Muscle of back (tissue), 11 donors: ENCODE measurements around the gene TCEA3. TPM values are rescaled to one million over a fixed set of nuclear protein-coding genes. Genes with fewer than 3 reads are reported as not detected.

Experiments used
- DNase-seq, 3 donors: peaks; one replicate each; pipeline versions ENCODE4 v3.0.0 to v3.0.0-alpha.2; 2013
- polyA plus RNA-seq, 10 donors: library from polyadenylated mRNA; unstranded; fragments of 120-200 nt; gene quantifications; one replicate each; pipeline ENCODE4 v1.2.1, GENCODE V29; 2013; ENCODE audit not compliant: insufficient read length in 10 of 10

The TCEA3 gene
- polyA plus RNA-seq, 10 donors, result 164 to 377 (median 286) TPM

DNA sequence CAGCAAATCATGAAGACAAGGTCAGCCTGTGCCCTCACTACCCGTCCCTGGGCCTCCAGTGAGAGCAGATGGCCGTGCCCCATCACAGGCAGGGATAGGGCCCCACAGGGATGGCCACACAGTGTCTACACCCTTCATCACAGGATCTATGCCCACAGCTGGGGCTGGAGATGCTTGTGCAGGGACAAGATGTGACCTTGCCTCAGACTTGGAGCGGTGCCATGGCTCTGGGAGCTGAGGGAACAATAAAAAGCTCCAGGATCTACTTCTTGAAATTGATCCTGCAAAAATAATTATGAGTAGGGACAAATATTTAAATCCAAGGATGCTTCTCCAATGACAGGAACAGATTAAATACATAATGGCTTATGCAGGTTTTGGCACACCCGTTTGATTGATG is 25.4 kb upstream of the TCEA3 start:
- DNase-seq, result peak in 2 of 3 donors; percentile 41 to 57

DNA sequence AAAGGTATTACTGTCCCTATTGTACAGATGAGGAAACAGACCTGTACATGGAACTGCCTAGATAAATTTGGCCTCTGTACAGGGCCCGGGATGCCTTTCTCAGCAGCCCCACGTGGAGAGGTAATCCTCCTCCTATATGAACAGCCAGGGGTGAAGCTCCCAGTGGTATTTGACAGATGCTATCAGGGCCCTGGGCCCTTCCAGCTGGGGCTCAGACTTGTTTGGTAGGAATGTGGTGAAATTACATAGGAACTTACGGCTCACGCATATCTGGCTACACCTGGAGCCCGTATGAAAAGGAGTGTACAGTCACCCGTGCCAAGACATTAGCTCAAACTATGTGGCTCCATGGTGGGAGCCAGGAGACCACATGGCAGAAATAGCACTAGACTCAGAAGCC is 24.8 kb upstream of the TCEA3 start:
- no peak for DNase-seq

DNA sequence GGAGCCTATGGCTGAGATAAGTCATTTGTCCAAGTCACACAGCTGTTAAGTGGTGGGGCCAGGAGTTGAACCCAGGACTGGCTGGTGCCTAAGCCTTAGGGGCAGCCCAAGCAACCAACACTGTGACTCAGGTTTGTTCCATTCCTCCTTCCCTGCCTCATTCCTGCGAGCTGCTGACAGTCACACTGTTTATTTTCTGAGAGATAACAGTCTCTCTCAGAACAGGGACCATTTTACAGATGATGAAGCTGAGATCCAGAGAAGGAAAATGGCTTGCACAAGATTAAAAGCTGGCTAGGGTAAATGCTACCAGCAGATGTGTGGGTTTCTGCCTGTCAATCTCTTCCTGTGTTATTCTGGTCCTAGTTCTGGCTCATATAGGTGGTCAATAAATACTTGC is 24.3 kb upstream of the TCEA3 start:
- no peak for DNase-seq

DNA sequence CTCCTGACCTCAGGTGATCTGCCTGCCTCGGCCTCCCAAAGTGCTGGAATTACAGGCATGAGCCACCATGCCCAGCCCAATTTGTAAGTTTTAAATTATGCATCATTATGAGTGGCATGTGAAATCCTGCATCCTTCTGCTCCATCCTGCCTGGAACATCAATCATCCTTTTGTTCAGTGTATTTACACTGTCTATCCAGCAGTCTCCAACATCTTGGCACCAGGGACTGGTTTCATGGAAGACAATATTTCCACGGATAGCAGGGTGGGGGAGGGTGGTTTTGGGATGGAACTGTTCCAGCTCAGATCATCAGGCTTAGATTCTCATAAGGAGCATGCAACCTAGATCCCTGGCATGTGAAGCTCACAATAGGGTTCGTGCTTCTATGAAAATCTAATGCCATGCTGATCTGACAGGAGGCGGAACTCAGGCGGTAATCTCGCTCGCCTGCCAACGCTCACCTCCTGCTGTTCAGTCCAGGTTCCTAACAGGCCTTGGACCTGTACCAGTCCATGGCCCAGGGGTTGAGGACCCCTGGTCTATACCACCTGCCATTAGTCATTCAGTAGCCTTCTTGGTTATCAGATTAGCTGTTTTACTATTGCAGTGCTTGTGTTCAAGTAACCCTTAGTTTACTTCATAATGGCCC is 22.2 kb upstream of the TCEA3 start:
- no peak for DNase-seq

GRCh38 chr1:23444596-23445390 is 20.2 kb upstream of the TCEA3 start:
- DNase-seq, result no peak

DNA sequence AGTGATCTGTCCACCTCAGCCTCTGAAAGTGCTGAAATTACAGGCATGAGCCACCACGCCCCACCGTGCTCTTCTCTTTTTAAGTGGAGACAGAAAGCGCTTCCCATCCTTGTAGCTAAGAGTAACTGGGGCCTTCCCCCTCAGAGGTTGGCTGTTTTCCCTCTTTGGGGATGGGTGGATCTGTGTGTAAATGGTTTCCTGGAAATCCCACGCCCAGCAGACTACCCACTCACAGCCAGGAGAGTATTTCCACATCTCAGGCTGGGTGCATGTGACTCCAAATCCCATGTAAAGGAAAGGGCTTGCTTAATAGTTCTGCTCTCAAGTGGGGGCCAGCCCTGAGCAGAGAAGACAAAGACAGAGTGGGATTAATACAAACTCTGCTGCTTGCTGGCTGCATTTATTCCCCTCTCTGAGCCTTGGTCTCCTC is 19.6 kb upstream of the TCEA3 start:
- DNase-seq, result peak; percentile 53 to 81 (median 71)

GRCh38 chr1:23442751-23443150 is 18.2 kb upstream of the TCEA3 start:
- DNase-seq, result no peak

DNA sequence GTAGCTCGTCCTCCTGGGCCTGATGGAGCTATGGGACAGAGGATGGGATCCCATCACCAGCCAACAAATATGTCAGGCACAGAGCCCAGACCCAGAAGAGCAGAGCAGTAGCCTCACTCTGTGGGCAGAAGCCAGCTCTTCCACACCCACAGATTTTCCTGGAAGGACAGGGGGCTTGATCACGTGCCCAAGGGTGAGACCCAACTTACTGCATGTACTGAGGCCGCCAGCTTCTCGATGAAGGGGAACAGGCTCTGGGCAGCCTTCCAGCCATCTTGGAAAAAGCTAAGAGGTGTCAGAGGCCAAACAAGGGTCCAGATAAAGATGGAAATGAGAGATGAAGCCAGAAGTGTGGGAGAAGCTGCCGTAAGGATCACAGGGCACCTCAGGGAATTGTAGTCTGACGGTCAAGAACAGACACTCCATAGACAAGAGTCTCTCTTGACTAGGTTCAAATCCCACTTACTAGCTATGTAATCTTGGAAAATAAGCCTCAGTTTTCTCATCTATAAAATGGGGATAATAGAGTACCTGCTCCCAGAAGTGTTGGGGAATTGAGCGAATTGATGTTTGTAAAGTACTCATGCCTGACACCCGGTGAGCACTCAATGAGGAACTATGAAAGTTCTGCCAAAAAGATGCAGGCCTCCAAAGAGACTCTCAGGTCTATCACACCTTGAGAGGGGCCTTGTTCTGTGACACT is 17.0 kb upstream of the TCEA3 start:
- DNase-seq, result peak in 2 of 3 donors; percentile 37 to 66

DNA sequence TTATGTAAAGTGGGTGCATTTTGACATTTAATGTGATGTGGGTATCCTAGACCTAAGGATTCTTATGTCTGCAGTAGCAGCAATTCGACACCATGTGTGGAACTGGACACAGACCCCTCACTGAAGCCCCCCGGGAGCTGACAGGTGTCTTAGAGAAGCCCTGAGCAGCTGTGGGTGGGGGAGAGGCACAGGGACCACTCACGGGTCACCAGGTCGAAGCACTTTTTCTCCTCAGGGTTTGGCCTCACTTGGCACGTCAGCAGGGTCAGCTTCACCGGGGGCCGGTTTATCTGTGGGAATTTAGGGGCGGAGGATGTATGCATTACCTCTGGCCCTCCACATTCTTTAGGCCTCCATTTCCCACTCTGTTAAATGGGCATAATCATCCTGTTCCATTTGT is 14.0 kb upstream of the TCEA3 start:
- no peak for DNase-seq

- DNase-seq, result no peak
These were observed 12.8 kb upstream of the TCEA3 start for GRCh38 chr1:23437355-23437664.

GRCh38 chr1:23436520-23437354 is 12.2 kb upstream of the TCEA3 start:
- no peak for DNase-seq

GRCh38 chr1:23434260-23434775 is 9.8 kb upstream of the TCEA3 start:
- no peak for DNase-seq

GRCh38 chr1:23433122-23433521 is 8.6 kb upstream of the TCEA3 start:
- no peak for DNase-seq

DNA sequence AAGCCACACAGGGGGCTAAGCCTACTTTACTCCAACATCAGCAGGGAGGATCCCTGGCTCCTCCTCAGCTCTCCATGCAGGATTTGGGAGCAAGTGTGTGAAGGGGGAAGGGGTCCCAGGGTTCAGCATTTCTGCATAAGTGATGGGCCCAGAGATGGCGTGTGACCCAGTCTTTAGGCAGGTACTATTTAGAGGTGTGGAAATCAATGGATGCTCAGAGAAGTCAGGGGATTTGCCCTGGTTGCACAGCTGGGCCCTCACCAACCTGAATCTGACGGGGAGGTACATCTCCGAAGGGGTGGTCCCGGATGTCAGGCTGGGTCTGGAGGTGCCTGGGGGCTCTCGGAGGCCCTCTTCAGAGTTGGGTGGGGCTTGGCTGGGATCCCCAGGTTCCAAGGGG is 6.9 kb upstream of the TCEA3 start:
- DNase-seq, result no peak

- DNase-seq, result no peak
These were observed 6.3 kb upstream of the TCEA3 start for GRCh38 chr1:23430803-23431202.

DNA sequence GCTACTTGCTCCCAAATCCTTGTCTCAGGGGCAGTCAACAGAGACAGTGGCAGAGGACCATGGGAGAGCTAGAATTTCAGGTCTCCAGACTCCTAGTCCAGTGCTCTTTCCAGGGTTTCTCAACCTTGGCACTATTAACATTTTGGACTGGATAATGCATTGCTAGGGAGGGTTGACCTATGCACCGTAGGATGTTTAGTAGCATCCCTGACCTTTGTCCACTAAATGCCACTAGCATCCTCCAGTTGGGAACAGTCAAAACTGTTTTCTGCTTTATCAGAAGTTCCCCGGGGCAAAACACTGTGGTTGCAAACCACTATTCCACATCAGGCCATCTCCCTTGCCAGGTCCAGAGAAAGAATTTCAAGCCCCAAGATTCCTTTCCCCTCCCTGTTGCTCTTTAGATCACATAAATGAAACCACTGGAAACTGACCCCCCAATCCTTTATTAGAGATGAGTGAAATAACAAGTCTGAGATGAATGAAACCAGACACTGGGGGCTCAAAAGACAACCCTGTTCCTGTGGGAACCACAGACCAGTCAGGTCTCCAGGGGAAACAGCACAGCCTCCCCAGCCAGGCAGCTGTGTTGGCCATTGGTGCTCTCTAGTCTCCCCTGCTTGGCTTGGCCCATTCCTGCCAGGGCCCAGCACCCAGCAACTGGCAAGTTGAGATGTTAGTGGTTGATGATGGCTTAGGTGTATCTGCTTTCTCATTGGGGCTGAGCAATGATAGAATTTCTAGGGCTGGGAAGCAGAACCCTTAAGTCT is 3.8 kb upstream of the TCEA3 start:
- DNase-seq, result no peak

- DNase-seq, result no peak
These were observed 3.0 kb upstream of the TCEA3 start for GRCh38 chr1:23427550-23427949.

GRCh38 chr1:23426828-23427227 is 2.3 kb upstream of the TCEA3 start:
- no peak for DNase-seq

DNA sequence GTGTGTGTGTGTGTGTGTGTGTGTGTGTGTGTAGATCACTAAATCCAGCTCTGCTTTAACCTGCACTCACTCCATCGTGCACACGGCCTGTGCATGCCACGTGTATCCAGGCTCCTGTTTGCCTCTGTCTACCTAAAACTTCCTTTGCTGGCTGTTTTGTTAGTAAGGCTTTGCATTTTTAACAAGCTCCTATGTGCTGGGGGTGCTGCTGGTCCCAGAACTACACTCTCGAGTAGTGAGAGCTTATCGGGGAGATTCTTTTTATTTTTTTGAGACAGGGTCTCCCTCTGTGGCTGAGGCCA is 596 bp upstream of the TCEA3 start:
- no peak for DNase-seq

DNA sequence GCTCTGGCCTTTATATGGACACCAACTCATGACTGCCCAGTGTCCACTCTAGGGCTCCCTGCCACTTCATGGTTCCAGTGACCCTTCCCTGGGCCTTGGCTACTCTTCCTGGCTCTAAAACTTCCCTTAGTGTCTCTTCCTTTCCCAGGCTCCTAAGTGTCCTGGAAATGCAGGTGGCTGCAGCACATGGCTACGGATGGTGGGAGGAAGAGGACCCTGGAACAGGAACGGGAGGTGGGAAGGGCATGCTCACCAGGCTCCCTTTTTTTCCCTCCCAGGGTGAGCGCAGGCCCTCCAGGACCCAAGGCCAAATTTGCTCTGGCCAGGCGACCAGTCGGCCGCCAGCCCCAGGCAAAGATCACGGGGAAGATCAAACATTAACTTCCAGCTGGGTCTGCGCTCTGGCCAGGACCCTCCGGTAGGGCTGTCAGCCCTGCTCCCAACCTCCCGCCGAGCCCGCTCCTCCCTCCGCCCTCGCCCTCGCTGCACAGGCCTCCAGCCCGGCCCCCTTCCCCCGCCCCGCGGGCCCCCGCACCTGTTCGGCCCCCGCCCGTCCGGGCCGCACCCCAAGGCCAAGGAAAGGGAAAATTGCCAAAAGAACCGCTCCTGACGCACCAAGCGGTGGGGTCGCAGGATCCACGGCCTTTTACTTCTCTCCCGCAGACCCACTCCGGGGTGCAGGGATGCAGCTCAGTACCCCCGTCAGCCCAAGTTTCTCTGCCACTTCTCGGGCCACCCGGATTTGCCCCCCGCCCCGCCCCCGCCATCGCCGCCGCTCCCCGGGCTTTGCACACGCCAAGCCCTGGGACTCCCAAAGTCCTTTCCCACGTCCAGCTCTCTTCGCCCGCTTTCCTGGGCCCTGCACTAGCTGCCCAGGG is 894 bp downstream of the TCEA3 start:
- DNase-seq, result peak; percentile 59 to 79 (median 60)
